Activated CD8-positive, alpha-beta T cell treated with anti-CD3 and anti-CD28 coated beads for 36 hours (primary cell): ENCODE data around the gene YBX3. TPM values are rescaled to one million over a fixed set of nuclear protein-coding genes. Genes with fewer than 3 reads are reported as not detected.

Experiments
- ATAC-seq: fragments of 200-7000 bp; cut with Tn5 transposase; one replicate; pipeline ENCODE4 v1.10.0; 2021; ENCODE audit warnings: mild to moderate bottlenecking, moderate library complexity
- CTCF ChIA-PET: fragments of 350-600 bp; sonication (Branson Sonifier 250); formaldehyde crosslinking; loops from one replicate; lab custom pipeline; 2021; ENCODE audit warnings: antibody characterized with exemption; lab: Charles Lee
- POLR2A ChIA-PET: fragments of 350-600 bp; sonication (Branson Sonifier 250); formaldehyde crosslinking; loops from one replicate; lab custom pipeline; 2021; ENCODE audit warnings: antibody characterized with exemption; lab: Charles Lee
- DNase-seq: peaks from one replicate; pipeline ENCODE4 v3.0.0-alpha.2; 2020
- H3K27ac Mint-ChIP-seq: one replicate; pipeline ENCODE4 v1.8.0; 2021; ENCODE audit warnings: mild to moderate bottlenecking, mixed read lengths
- H3K27me3 Mint-ChIP-seq: one replicate; pipeline ENCODE4 v1.8.0; 2021; ENCODE audit warnings: mixed read lengths
- H3K36me3 Mint-ChIP-seq: one replicate; pipeline ENCODE4 v1.8.0; 2021; ENCODE audit warnings: low read depth, mixed read lengths
- H3K4me1 Mint-ChIP-seq: one replicate; pipeline ENCODE4 v1.8.0; 2021; ENCODE audit warnings: low read depth, mixed read lengths
- H3K4me3 Mint-ChIP-seq: one replicate; pipeline ENCODE4 v1.8.0; 2021; ENCODE audit warnings: mild to moderate bottlenecking, moderate library complexity, mixed read lengths
- H3K9me3 Mint-ChIP-seq: one replicate; pipeline ENCODE4 v1.8.0; 2021; ENCODE audit warnings: mixed read lengths
- CTCF ChIP-seq: fragments of 200-600 bp; IDR thresholded peaks from one replicate; pipeline ENCODE4 v1.8.0; 2022; ENCODE audit warnings: antibody characterized with exemption, mild to moderate bottlenecking
- intact Hi-C: fragments of 100-400 bp; cut with micrococcal nuclease; formaldehyde crosslinking; loops from one replicate; pipeline ENCODE4 v1.10.0; 2022
- total RNA-seq, 2 experiments: library from RNA; stranded (reverse); gene quantifications; one replicate each; pipeline ENCODE4 v1.2.3, GENCODE V29; 2021

The YBX3 gene
- total RNA-seq, 2 experiments from 2014 or later = 258 to 273 TPM

GRCh38 chr12:10741845-10742244, 18.7 kb upstream of the YBX3 start:
- Mint-ChIP-seq H3K4me1 (no peaks in the 10 kb centered on the region), H3K9me3 (no peaks in the 10 kb centered on the region), H3K36me3 (no peaks in the 10 kb centered on the region), H3K27ac (no peak overlapping the region), H3K27me3 (peaks cover 17% of the 10 kb centered on the region), H3K4me3 (no peak overlapping the region)
- no peak for ATAC-seq
- POLR2A ChIA-PET = no interaction called here
- no peak for DNase-seq
- intact Hi-C loops = no loop called here
- CTCF ChIA-PET = no interaction called here
- TF ChIP-seq CTCF = no peak

- peaks cover 12% of the 10 kb centered on the region for H3K27me3 Mint-ChIP-seq
- no peak overlapping the region for H3K27ac Mint-ChIP-seq
- H3K4me3 Mint-ChIP-seq = no peak overlapping the region
- no peaks in the 10 kb centered on the region for H3K9me3 Mint-ChIP-seq
- no peaks in the 10 kb centered on the region for H3K36me3 Mint-ChIP-seq
- intact Hi-C loops = no loop called here
- no peak for ATAC-seq
- peaks cover 5% of the 10 kb centered on the region for H3K4me1 Mint-ChIP-seq
- no peak for DNase-seq
- CTCF ChIA-PET = interaction anchor here (1.6 kb wide), 1 partner anchor 10 kb away, joined by 5 read pairs; no protein-coding TSS in a partner anchor
- TF ChIP-seq CTCF = no peak
- POLR2A ChIA-PET = interaction anchor here (0.9 to 1.8 kb wide), 2 partner anchors 17 to 92 kb away, joined by 4 to 9 read pairs; partner anchors contain the start of gene YBX3
Observed at GRCh38 chr12:10740182-10740581, 17.1 kb upstream of the YBX3 start.

DNA sequence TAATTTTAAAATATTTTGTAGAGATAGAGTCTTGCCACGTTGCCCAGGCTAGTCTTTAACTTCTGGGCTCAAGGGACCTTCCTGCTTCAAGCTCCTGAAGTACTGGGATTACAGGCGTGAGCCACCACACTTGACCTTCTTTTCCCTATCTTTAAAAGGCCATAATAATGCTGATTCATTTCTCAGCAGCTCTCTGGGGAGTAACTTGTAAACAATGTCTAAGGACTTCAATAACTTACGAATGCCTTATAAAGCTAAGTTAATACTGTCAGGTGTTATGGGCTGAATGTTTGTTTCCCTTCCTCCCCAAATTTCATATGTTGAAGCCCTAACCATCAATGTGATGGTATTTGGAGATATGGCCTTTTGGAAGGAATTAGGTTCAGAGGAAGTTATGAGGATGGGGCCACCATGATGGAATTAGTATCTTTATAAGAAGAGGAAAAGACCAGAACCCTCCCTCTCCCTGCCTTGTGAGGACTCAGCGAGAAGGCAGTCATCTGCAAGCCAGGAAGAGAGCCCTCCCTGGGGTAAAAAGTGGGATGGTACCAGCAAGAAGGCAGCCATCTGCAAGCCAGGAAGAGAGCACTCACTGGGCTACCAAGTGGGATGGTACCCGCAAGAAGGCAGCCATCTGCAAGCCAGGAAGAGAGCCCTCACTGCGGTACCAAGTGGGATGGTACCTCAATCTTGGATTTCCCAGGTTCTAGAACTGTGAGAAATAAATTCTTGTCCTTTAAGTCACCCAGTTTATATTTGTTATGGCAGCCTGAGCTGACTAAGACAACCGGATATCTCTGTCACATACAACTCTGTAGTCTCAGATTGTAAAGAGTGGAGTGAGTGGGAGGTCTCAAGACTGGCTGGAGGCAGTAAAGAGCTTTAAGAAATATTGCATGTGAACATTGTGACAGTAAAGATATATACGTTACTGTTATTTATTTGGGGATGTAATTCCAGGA, 16.3 kb upstream of the YBX3 start:
- no peak for TF ChIP-seq CTCF
- ChIA-PET POLR2A (interaction anchor here (1.8 kb wide), 1 partner anchor 16 kb away, joined by 9 read pairs; the partner anchor contains the start of gene YBX3), CTCF (interaction anchor here (1.6 kb wide), 1 partner anchor 11 kb away, joined by 5 read pairs; no protein-coding TSS in a partner anchor)
- ATAC-seq = no peak
- H3K36me3 Mint-ChIP-seq = no peaks in the 10 kb centered on the region
- H3K27ac Mint-ChIP-seq = no peak overlapping the region
- no peak overlapping the region for H3K4me3 Mint-ChIP-seq
- H3K9me3 Mint-ChIP-seq = no peaks in the 10 kb centered on the region
- intact Hi-C loops = no loop called here
- DNase-seq = no peak
- H3K27me3 Mint-ChIP-seq = peaks cover 5% of the 10 kb centered on the region
- H3K4me1 Mint-ChIP-seq = peaks cover 5% of the 10 kb centered on the region

DNA sequence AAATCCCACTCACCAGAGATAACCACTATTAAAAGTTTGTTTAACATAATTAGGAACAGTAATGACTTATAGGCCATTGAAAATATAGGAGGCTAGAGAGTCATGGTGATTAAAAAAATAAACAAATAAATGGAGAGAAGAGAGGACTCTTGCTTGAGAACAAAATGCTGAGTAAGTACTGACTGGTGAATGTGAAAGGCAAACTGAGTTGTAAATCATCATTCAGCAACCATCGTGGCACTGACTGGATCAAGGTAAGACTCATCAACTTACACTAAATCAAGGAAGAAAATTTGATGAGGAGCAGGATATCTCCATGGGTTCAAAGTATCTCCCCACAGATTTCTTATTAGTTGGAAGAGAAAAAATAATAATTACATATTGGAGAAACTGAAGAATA, 14.1 kb upstream of the YBX3 start:
- peaks cover 12% of the 10 kb centered on the region for H3K27me3 Mint-ChIP-seq
- no peaks in the 10 kb centered on the region for H3K36me3 Mint-ChIP-seq
- no peak for TF ChIP-seq CTCF
- ChIA-PET POLR2A (no interaction called here), CTCF (interaction anchor here (0.7 kb wide), 1 partner anchor 1072 kb away, joined by 3 read pairs; no protein-coding TSS in a partner anchor)
- H3K4me3 Mint-ChIP-seq = no peak overlapping the region
- intact Hi-C loops = no loop called here
- no peak overlapping the region for H3K27ac Mint-ChIP-seq
- no peaks in the 10 kb centered on the region for H3K9me3 Mint-ChIP-seq
- peaks cover 5% of the 10 kb centered on the region for H3K4me1 Mint-ChIP-seq
- ATAC-seq (no peak), DNase-seq (no peak)

- POLR2A ChIA-PET = no interaction called here
- H3K27me3 Mint-ChIP-seq = peaks cover 12% of the 10 kb centered on the region
- H3K4me3 Mint-ChIP-seq = no peak overlapping the region
- ATAC-seq (no peak), DNase-seq (no peak)
- CTCF ChIA-PET = no interaction called here
- no peak for TF ChIP-seq CTCF
- H3K9me3 Mint-ChIP-seq = no peaks in the 10 kb centered on the region
- H3K4me1 Mint-ChIP-seq = peaks cover 5% of the 10 kb centered on the region
- H3K27ac Mint-ChIP-seq = no peak overlapping the region
- intact Hi-C loops = no loop called here
- H3K36me3 Mint-ChIP-seq = no peaks in the 10 kb centered on the region
Observed at GRCh38 chr12:10736463-10736862, 13.3 kb upstream of the YBX3 start.
